Measurements from ENCODE around the gene NFIA.

NFIA gene

DNA sequence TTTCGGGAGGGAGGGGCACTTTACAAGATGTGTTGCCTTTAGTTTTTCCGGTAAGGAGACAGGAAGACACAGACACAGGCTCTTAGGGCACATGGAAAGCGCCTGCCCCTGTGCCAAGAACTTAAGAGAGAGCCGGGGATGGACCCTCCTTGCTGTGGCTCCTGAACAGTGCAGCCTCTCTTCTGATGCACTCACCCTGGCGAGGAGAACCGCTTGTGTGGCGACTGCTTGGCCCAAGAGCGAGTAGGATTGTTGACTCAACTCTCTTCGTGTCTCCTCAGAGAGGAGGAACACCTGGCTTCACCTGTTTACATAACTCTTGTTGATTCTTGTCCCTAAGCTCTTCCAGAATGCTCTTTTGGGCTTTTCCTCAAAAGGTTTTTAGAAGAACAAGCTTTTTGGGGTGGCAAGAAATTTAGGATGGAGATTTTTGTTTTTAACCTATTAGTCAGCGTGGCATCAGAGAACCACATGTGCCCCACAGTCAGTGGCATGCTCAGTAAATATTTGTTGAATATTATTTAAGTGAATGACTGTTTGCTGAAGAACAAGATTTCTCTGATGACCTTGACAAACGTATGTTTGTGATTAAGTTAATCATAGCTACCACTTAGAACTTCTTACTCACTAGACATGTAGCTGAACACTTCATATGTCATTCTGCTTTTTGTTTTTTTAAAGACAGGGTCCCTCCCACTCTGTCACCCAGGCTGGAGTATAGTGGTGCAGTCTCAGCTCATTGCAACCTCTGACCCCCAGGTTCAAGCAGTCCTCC is 60.6 kb downstream of the NFIA start:
- H3K4me3 ChIP-seq (ENCODE audit: low read depth, low read length), result no peak overlapping the region
- H3K36me3 ChIP-seq (ENCODE audit: control insufficient read depth in 2 of 2, insufficient read depth in 1 of 2, low read length in 2 of 2), result no peaks in the 10 kb centered on the region
- POLR2A ChIA-PET, result no interaction called here
- no peaks in the 10 kb centered on the region for H3K9me3 ChIP-seq (ENCODE audit: control insufficient read depth, insufficient read depth, low read depth, low read length)
- TF ChIP-seq ZNF596 (tag by site-specific recombination; IDR thresholded peaks at IDR 0.05), result peak; percentile 16; the same call in 1 of the 2 replicates
- TF ChIP-seq ZNF324 (tag by site-specific recombination; IDR thresholded peaks at IDR 0.05), result no peak
- TF ChIP-seq, protein P1, sequence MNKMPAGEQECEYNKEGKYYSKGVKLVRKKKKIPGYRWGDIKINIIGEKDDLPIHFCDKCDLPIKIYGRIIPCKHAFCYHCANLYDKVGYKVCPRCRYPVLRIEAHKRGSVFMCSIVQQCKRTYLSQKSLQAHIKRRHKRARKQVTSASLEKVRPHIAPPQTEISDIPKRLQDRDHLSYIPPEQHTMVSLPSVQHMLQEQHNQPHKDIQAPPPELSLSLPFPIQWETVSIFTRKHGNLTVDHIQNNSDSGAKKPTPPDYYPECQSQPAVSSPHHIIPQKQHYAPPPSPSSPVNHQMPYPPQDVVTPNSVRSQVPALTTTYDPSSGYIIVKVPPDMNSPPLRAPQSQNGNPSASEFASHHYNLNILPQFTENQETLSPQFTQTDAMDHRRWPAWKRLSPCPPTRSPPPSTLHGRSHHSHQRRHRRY (tag by site-specific recombination; IDR thresholded peaks at IDR 0.05), result no peak
- CTCF ChIA-PET, result interaction anchor here (0.6 kb wide), 1 partner anchor 446 kb away, joined by 3 read pairs; no protein-coding TSS in a partner anchor
- peaks cover 22% of the 10 kb centered on the region for H3K4me1 ChIP-seq (ENCODE audit: control insufficient read depth, insufficient read depth, low read length)
- H3K27ac ChIP-seq (ENCODE audit: extremely low read depth, low read depth, low read length), result no peak overlapping the region; the same call in 1 of the 2 replicates

DNA sequence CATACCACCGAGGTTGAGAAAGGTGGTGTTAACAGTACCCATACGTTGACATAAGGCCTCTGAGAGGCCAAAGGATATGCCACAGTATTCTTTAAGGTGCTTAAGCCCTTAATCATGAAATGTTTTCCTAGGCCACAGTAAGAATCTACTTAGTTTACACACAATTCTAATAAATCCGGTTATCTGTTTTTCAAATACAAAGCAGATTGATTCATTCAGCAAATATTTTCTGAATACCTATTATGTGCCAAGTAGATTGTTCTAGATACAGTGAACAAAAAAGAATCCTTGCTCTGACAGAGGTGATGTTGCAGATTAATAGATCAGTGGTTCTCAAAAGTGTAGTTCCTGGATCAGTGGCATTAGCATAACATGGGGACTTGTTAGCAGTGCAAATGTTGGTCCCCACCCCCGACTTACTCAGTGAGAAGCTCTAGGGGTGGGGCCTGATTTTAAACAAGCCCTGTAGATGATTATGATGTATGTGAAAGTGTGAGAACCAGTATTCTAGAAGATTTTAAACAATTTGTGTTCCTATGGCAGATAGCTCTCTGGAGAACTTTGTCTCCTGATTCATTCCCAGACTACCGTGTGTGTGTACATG is 61.6 kb downstream of the NFIA start:
- H3K27ac ChIP-seq (ENCODE audit: extremely low read depth, low read depth, low read length), result no peak overlapping the region
- POLR2A ChIA-PET, result no interaction called here
- H3K4me1 ChIP-seq (ENCODE audit: control insufficient read depth, insufficient read depth, low read length), result peaks cover 22% of the 10 kb centered on the region
- no peaks in the 10 kb centered on the region for H3K36me3 ChIP-seq (ENCODE audit: control insufficient read depth in 2 of 2, insufficient read depth in 1 of 2, low read length in 2 of 2)
- no peaks in the 10 kb centered on the region for H3K9me3 ChIP-seq (ENCODE audit: control insufficient read depth, insufficient read depth, low read depth, low read length)
- H3K4me3 ChIP-seq (ENCODE audit: low read depth, low read length), result no peak overlapping the region
- CTCF ChIA-PET, result interaction anchor here (1.0 kb wide), 1 partner anchor 194 kb away, joined by 3 read pairs; no protein-coding TSS in a partner anchor
- TF ChIP-seq ZNF211 (tag by site-specific recombination; IDR thresholded peaks at IDR 0.05; ENCODE audit: low read depth), result no peak
- TF ChIP-seq TRIM28 (IDR thresholded peaks at IDR 0.05; ENCODE audit: borderline replicate concordance, low read length), result no peak
- TF ChIP-seq SP2 (tag by site-specific recombination; IDR thresholded peaks at IDR 0.05), result no peak
- no peak for TF ChIP-seq ZNF768 (tag by site-specific recombination; IDR thresholded peaks at IDR 0.05)
- TF ChIP-seq ZNF354C (tag by site-specific recombination; IDR thresholded peaks at IDR 0.05; ENCODE audit: borderline replicate concordance, low read depth), result no peak
- no peak for TF ChIP-seq ZFP37 (tag by site-specific recombination; IDR thresholded peaks at IDR 0.05)
- TF ChIP-seq ZNF423 (tag by site-specific recombination; IDR thresholded peaks at IDR 0.05), result no peak
- no peak for TF ChIP-seq ZNF658 (tag by site-specific recombination; IDR thresholded peaks at IDR 0.05)
- TF ChIP-seq, protein P2, sequence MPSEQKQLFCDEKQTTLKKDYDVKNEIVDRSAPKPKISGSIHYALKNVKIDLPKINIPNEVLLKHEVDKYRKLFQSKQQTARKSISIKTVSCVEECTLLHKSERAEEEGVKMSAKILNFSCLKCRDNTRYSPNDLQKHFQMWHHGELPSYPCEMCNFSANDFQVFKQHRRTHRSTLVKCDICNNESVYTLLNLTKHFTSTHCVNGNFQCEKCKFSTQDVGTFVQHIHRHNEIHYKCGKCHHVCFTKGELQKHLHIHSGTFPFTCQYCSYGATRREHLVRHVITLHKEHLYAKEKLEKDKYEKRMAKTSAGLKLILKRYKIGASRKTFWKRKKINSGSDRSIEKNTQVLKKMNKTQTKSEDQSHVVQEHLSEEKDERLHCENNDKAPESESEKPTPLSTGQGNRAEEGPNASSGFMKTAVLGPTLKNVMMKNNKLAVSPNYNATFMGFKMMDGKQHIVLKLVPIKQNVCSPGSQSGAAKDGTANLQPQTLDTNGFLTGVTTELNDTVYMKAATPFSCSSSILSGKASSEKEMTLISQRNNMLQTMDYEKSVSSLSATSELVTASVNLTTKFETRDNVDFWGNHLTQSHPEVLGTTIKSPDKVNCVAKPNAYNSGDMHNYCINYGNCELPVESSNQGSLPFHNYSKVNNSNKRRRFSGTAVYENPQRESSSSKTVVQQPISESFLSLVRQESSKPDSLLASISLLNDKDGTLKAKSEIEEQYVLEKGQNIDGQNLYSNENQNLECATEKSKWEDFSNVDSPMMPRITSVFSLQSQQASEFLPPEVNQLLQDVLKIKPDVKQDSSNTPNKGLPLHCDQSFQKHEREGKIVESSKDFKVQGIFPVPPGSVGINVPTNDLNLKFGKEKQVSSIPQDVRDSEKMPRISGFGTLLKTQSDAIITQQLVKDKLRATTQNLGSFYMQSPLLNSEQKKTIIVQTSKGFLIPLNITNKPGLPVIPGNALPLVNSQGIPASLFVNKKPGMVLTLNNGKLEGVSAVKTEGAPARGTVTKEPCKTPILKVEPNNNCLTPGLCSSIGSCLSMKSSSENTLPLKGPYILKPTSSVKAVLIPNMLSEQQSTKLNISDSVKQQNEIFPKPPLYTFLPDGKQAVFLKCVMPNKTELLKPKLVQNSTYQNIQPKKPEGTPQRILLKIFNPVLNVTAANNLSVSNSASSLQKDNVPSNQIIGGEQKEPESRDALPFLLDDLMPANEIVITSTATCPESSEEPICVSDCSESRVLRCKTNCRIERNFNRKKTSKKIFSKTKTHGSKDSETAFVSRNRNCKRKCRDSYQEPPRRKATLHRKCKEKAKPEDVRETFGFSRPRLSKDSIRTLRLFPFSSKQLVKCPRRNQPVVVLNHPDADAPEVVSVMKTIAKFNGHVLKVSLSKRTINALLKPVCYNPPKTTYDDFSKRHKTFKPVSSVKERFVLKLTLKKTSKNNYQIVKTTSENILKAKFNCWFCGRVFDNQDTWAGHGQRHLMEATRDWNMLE (tag by site-specific recombination; conservative IDR thresholded peaks at IDR 0.05; ENCODE audit: low read depth), result no peak
- TF ChIP-seq, protein P3, sequence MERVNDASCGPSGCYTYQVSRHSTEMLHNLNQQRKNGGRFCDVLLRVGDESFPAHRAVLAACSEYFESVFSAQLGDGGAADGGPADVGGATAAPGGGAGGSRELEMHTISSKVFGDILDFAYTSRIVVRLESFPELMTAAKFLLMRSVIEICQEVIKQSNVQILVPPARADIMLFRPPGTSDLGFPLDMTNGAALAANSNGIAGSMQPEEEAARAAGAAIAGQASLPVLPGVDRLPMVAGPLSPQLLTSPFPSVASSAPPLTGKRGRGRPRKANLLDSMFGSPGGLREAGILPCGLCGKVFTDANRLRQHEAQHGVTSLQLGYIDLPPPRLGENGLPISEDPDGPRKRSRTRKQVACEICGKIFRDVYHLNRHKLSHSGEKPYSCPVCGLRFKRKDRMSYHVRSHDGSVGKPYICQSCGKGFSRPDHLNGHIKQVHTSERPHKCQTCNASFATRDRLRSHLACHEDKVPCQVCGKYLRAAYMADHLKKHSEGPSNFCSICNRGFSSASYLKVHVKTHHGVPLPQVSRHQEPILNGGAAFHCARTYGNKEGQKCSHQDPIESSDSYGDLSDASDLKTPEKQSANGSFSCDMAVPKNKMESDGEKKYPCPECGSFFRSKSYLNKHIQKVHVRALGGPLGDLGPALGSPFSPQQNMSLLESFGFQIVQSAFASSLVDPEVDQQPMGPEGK (tag by site-specific recombination; IDR thresholded peaks at IDR 0.05), result no peak
- TF ChIP-seq SALL2 (tag by site-specific recombination; IDR thresholded peaks at IDR 0.05; ENCODE audit: borderline replicate concordance), result no peak
- no peak for TF ChIP-seq ZNF214 (tag by site-specific recombination; IDR thresholded peaks at IDR 0.05; ENCODE audit: borderline replicate concordance)
- TF ChIP-seq ZNF335 (tag by site-specific recombination; conservative IDR thresholded peaks at IDR 0.05), result no peak
- TF ChIP-seq, protein P4, sequence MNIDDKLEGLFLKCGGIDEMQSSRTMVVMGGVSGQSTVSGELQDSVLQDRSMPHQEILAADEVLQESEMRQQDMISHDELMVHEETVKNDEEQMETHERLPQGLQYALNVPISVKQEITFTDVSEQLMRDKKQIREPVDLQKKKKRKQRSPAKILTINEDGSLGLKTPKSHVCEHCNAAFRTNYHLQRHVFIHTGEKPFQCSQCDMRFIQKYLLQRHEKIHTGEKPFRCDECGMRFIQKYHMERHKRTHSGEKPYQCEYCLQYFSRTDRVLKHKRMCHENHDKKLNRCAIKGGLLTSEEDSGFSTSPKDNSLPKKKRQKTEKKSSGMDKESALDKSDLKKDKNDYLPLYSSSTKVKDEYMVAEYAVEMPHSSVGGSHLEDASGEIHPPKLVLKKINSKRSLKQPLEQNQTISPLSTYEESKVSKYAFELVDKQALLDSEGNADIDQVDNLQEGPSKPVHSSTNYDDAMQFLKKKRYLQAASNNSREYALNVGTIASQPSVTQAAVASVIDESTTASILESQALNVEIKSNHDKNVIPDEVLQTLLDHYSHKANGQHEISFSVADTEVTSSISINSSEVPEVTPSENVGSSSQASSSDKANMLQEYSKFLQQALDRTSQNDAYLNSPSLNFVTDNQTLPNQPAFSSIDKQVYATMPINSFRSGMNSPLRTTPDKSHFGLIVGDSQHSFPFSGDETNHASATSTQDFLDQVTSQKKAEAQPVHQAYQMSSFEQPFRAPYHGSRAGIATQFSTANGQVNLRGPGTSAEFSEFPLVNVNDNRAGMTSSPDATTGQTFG (tag by site-specific recombination; IDR thresholded peaks at IDR 0.05; ENCODE audit: borderline replicate concordance), result no peak
- no peak for TF ChIP-seq HOXD13 (CRISPR knock-in tag; IDR thresholded peaks at IDR 0.05; ENCODE audit: borderline replicate concordance)
- TF ChIP-seq GLIS1 (tag by site-specific recombination; IDR thresholded peaks at IDR 0.05), result no peak
- TF ChIP-seq ZNF555 (tag by site-specific recombination; conservative IDR thresholded peaks at IDR 0.05), result no peak

Data from HEK293 (cell line).